ENCODE results near the gene PLCXD3. TPM values are rescaled to one million over a fixed set of nuclear protein-coding genes. Genes with fewer than 3 reads are reported as not detected.
"Not testable (repeated sequence)": the region's sequence is repeated elsewhere in the genome, so short reads cannot be mapped to it uniquely, and the experiment has no call there.

The PLCXD3 gene
- total RNA-seq, 1 donor from 2014 or later, result 0.52 TPM

GRCh38 chr5:41337724-41338123 is 172.7 kb downstream of the PLCXD3 start:
- H3K27ac ChIP-seq (ENCODE audit: low read depth, low read length), result no peak overlapping the region
- H3K4me1 ChIP-seq (ENCODE audit: control insufficient read depth in 3 of 3, insufficient read depth in 3 of 3, low read length in 3 of 3), result no peaks in the 10 kb centered on the region
- H3K4me3 ChIP-seq (ENCODE audit: low read length in 3 of 3), result no peak overlapping the region
- no peaks in the 10 kb centered on the region for H3K36me3 ChIP-seq (ENCODE audit: control insufficient read depth in 3 of 3, insufficient read depth in 3 of 3, low read length in 3 of 3)
- H3K9me3 ChIP-seq (ENCODE audit: control insufficient read depth in 3 of 3, low read length in 3 of 3), result no peaks in the 10 kb centered on the region
- H3K27me3 ChIP-seq (ENCODE audit: control insufficient read depth in 3 of 3, insufficient read depth in 3 of 3, low read length in 3 of 3), result no peaks in the 10 kb centered on the region
- no peak overlapping the region for H3K9ac ChIP-seq (ENCODE audit: low read depth in 1 of 3, low read length in 3 of 3)

- Histone ChIP-seq H3K4me1 (ENCODE audit: control insufficient read depth in 3 of 3, insufficient read depth in 3 of 3, low read length in 3 of 3) (no peaks in the 10 kb centered on the region), H3K9me3 (ENCODE audit: control insufficient read depth in 3 of 3, low read length in 3 of 3) (no peaks in the 10 kb centered on the region), H3K9ac (ENCODE audit: low read depth in 1 of 3, low read length in 3 of 3) (no peak overlapping the region), H3K27ac (ENCODE audit: low read depth, low read length) (no peak overlapping the region), H3K36me3 (ENCODE audit: control insufficient read depth in 3 of 3, insufficient read depth in 3 of 3, low read length in 3 of 3) (no peaks in the 10 kb centered on the region), H3K4me3 (ENCODE audit: low read length in 3 of 3) (no peak overlapping the region), H3K27me3 (ENCODE audit: control insufficient read depth in 3 of 3, insufficient read depth in 3 of 3, low read length in 3 of 3) (no peaks in the 10 kb centered on the region)
Measured at GRCh38 chr5:41337216-41337615, 173.2 kb downstream of the PLCXD3 start.

- Histone ChIP-seq H3K27ac (ENCODE audit: low read depth, low read length) (no peak overlapping the region), H3K9me3 (ENCODE audit: control insufficient read depth in 3 of 3, low read length in 3 of 3) (no peaks in the 10 kb centered on the region), H3K36me3 (ENCODE audit: control insufficient read depth in 3 of 3, insufficient read depth in 3 of 3, low read length in 3 of 3) (no peaks in the 10 kb centered on the region), H3K4me1 (ENCODE audit: control insufficient read depth in 3 of 3, insufficient read depth in 3 of 3, low read length in 3 of 3) (no peaks in the 10 kb centered on the region), H3K9ac (ENCODE audit: low read depth in 1 of 3, low read length in 3 of 3) (no peak overlapping the region), H3K27me3 (ENCODE audit: control insufficient read depth in 3 of 3, insufficient read depth in 3 of 3, low read length in 3 of 3) (no peaks in the 10 kb centered on the region), H3K4me3 (ENCODE audit: low read length in 3 of 3) (no peak overlapping the region)
Measured at GRCh38 chr5:41336471-41336870, 173.9 kb downstream of the PLCXD3 start.

GRCh38 chr5:41335596-41336181 is 174.7 kb downstream of the PLCXD3 start:
- Histone ChIP-seq H3K36me3 (ENCODE audit: control insufficient read depth in 3 of 3, insufficient read depth in 3 of 3, low read length in 3 of 3) (no peaks in the 10 kb centered on the region), H3K27ac (ENCODE audit: low read depth, low read length) (no peak overlapping the region), H3K9me3 (ENCODE audit: control insufficient read depth in 3 of 3, low read length in 3 of 3) (no peaks in the 10 kb centered on the region), H3K9ac (ENCODE audit: low read depth in 1 of 3, low read length in 3 of 3) (no peak overlapping the region), H3K27me3 (ENCODE audit: control insufficient read depth in 3 of 3, insufficient read depth in 3 of 3, low read length in 3 of 3) (no peaks in the 10 kb centered on the region), H3K4me1 (ENCODE audit: control insufficient read depth in 3 of 3, insufficient read depth in 3 of 3, low read length in 3 of 3) (no peaks in the 10 kb centered on the region), H3K4me3 (ENCODE audit: low read length in 3 of 3) (no peak overlapping the region)

- Histone ChIP-seq H3K27me3 (ENCODE audit: control insufficient read depth in 3 of 3, insufficient read depth in 3 of 3, low read length in 3 of 3) (no peaks in the 10 kb centered on the region), H3K4me3 (ENCODE audit: low read length in 3 of 3) (no peak overlapping the region), H3K4me1 (ENCODE audit: control insufficient read depth in 3 of 3, insufficient read depth in 3 of 3, low read length in 3 of 3) (no peaks in the 10 kb centered on the region)
Measured at GRCh38 chr5:41334758-41335157, 175.6 kb downstream of the PLCXD3 start.

GRCh38 chr5:41334221-41334620 is 176.2 kb downstream of the PLCXD3 start:
- H3K9me3 ChIP-seq (ENCODE audit: control insufficient read depth in 3 of 3, low read length in 3 of 3), result no peaks in the 10 kb centered on the region
- no peaks in the 10 kb centered on the region for H3K27me3 ChIP-seq (ENCODE audit: control insufficient read depth in 3 of 3, insufficient read depth in 3 of 3, low read length in 3 of 3)
- H3K4me3 ChIP-seq (ENCODE audit: low read length in 3 of 3), result no peak overlapping the region
- H3K27ac ChIP-seq (ENCODE audit: low read depth, low read length), result no peak overlapping the region
- H3K4me1 ChIP-seq (ENCODE audit: control insufficient read depth in 3 of 3, insufficient read depth in 3 of 3, low read length in 3 of 3), result no peaks in the 10 kb centered on the region
- H3K9ac ChIP-seq (ENCODE audit: low read depth in 1 of 3, low read length in 3 of 3), result no peak overlapping the region
- H3K36me3 ChIP-seq (ENCODE audit: control insufficient read depth in 3 of 3, insufficient read depth in 3 of 3, low read length in 3 of 3), result no peaks in the 10 kb centered on the region

More at GRCh38 chr5:41334758-41335157, 175.6 kb downstream of the PLCXD3 start:
- Histone ChIP-seq H3K36me3 (ENCODE audit: control insufficient read depth in 3 of 3, insufficient read depth in 3 of 3, low read length in 3 of 3) (no peaks in the 10 kb centered on the region), H3K9ac (ENCODE audit: low read depth in 1 of 3, low read length in 3 of 3) (no peak overlapping the region), H3K9me3 (ENCODE audit: control insufficient read depth in 3 of 3, low read length in 3 of 3) (no peaks in the 10 kb centered on the region), H3K27ac (ENCODE audit: low read depth, low read length) (no peak overlapping the region)

GRCh38 chr5:41325074-41325473 is 185.3 kb downstream of the PLCXD3 start:
- Histone ChIP-seq H3K9ac (ENCODE audit: low read depth in 1 of 3, low read length in 3 of 3) (no peak overlapping the region), H3K9me3 (ENCODE audit: control insufficient read depth in 3 of 3, low read length in 3 of 3) (no peaks in the 10 kb centered on the region), H3K4me3 (ENCODE audit: low read length in 3 of 3) (no peak overlapping the region), H3K36me3 (ENCODE audit: control insufficient read depth in 3 of 3, insufficient read depth in 3 of 3, low read length in 3 of 3) (no peaks in the 10 kb centered on the region), H3K4me1 (ENCODE audit: control insufficient read depth in 3 of 3, insufficient read depth in 3 of 3, low read length in 3 of 3) (no peaks in the 10 kb centered on the region), H3K27me3 (ENCODE audit: control insufficient read depth in 3 of 3, insufficient read depth in 3 of 3, low read length in 3 of 3) (no peaks in the 10 kb centered on the region), H3K27ac (ENCODE audit: low read depth, low read length) (no peak overlapping the region)

- not testable (repeated sequence) for H3K4me3 ChIP-seq (ENCODE audit: low read length in 3 of 3); H3K9ac ChIP-seq (ENCODE audit: low read depth in 1 of 3, low read length in 3 of 3); H3K27me3 ChIP-seq (ENCODE audit: control insufficient read depth in 3 of 3, insufficient read depth in 3 of 3, low read length in 3 of 3); H3K27ac ChIP-seq (ENCODE audit: low read depth, low read length); H3K9me3 ChIP-seq (ENCODE audit: control insufficient read depth in 3 of 3, low read length in 3 of 3); H3K36me3 ChIP-seq (ENCODE audit: control insufficient read depth in 3 of 3, insufficient read depth in 3 of 3, low read length in 3 of 3); H3K4me1 ChIP-seq (ENCODE audit: control insufficient read depth in 3 of 3, insufficient read depth in 3 of 3, low read length in 3 of 3)
Measured at GRCh38 chr5:41322826-41323225, 187.6 kb downstream of the PLCXD3 start.

- Histone ChIP-seq H3K27me3 (ENCODE audit: control insufficient read depth in 3 of 3, insufficient read depth in 3 of 3, low read length in 3 of 3) (no peaks in the 10 kb centered on the region), H3K4me1 (ENCODE audit: control insufficient read depth in 3 of 3, insufficient read depth in 3 of 3, low read length in 3 of 3) (no peaks in the 10 kb centered on the region), H3K9ac (ENCODE audit: low read depth in 1 of 3, low read length in 3 of 3) (no peak overlapping the region), H3K9me3 (ENCODE audit: control insufficient read depth in 3 of 3, low read length in 3 of 3) (no peaks in the 10 kb centered on the region), H3K36me3 (ENCODE audit: control insufficient read depth in 3 of 3, insufficient read depth in 3 of 3, low read length in 3 of 3) (no peaks in the 10 kb centered on the region), H3K4me3 (ENCODE audit: low read length in 3 of 3) (no peak overlapping the region), H3K27ac (ENCODE audit: low read depth, low read length) (no peak overlapping the region)
Measured at GRCh38 chr5:41312478-41313060, 197.8 kb downstream of the PLCXD3 start.

GRCh38 chr5:41312066-41312465 is 198.3 kb downstream of the PLCXD3 start:
- Histone ChIP-seq H3K9me3 (ENCODE audit: control insufficient read depth in 3 of 3, low read length in 3 of 3) (no peaks in the 10 kb centered on the region), H3K4me3 (ENCODE audit: low read length in 3 of 3) (no peak overlapping the region), H3K27me3 (ENCODE audit: control insufficient read depth in 3 of 3, insufficient read depth in 3 of 3, low read length in 3 of 3) (no peaks in the 10 kb centered on the region), H3K9ac (ENCODE audit: low read depth in 1 of 3, low read length in 3 of 3) (no peak overlapping the region), H3K27ac (ENCODE audit: low read depth, low read length) (no peak overlapping the region), H3K36me3 (ENCODE audit: control insufficient read depth in 3 of 3, insufficient read depth in 3 of 3, low read length in 3 of 3) (no peaks in the 10 kb centered on the region), H3K4me1 (ENCODE audit: control insufficient read depth in 3 of 3, insufficient read depth in 3 of 3, low read length in 3 of 3) (no peaks in the 10 kb centered on the region)
